K562 (cell line): Measurements from ENCODE around the gene SERTAD3. TPM values are rescaled to one million over a fixed set of nuclear protein-coding genes. Genes with fewer than 3 reads are reported as not detected.

Source experiments
- ARNT ChIP-seq, 2 experiments: fragments of 450-650 bp; IDR thresholded peaks; 2 replicates each; pipeline ENCODE4 v1.6.1; 2016; ENCODE audit warnings: mild to moderate bottlenecking in 1 of 2
- BDP1 ChIP-seq: IDR thresholded peaks from 3 replicates; pipeline ENCODE4 v1.6.1; 2011; ENCODE audit not compliant: insufficient read length, insufficient read depth
- CHD7 ChIP-seq: fragments of 200-600 bp; sonication (generic); IDR thresholded peaks from one replicate; pipeline ENCODE4 v1.6.1; 2012; ENCODE audit warnings: mild to moderate bottlenecking, low read depth, low read length, inconsistent platforms
- GATA2 ChIP-seq: sonication (generic); formaldehyde crosslinking; IDR thresholded peaks from 2 replicates; pipeline ENCODE4 v1.4.0; 2020; ENCODE audit warnings: mild to moderate bottlenecking, missing genetic modification reagents
- HMGXB4 ChIP-seq: sonication (generic); formaldehyde crosslinking; IDR thresholded peaks from 2 replicates; pipeline ENCODE4 v1.8.1; 2023; ENCODE audit warnings: mild to moderate bottlenecking, missing genetic modification reagents
- MCM5 ChIP-seq: fragments of 450-650 bp; IDR thresholded peaks from 2 replicates; pipeline ENCODE4 v1.6.1; 2016; ENCODE audit warnings: low read depth
- RFX5 ChIP-seq: IDR thresholded peaks from 2 replicates; pipeline ENCODE4 v1.6.1; 2011; ENCODE audit warnings: low read depth, mild to moderate bottlenecking, improper control_type of control experiment, low read length
- ZNF75A ChIP-seq: fragments of 450-650 bp; formaldehyde crosslinking; IDR thresholded peaks from 2 replicates; pipeline ENCODE4 v1.4.0; 2020; ENCODE audit warnings: mild to moderate bottlenecking
- polyA plus RNA-seq, 8 experiments: library from polyadenylated mRNA; depleted of rRNA in 4 of 8; stranded (reverse) in 5 of 8; unstranded in 3 of 8; fragments of >200 nt; fragmentation: Nextera tagmentation in 2 of 8; fragmentation: Illumina TruSeq in 1 of 8; extraction: Ambion mirVana in 2 of 8; extraction: Trizol in 1 of 8; gene quantifications; 2 replicates each; pipeline versions ENCODE4 v1.2.1 to v1.2.3, GENCODE V29; 2011 to 2014; ENCODE audit warnings: inconsistent platforms in 1 of 8, missing spikeins in 1 of 8
- total RNA-seq, 7 experiments: library from RNA; depleted of rRNA in 6 of 7; stranded (reverse); fragments of >200 nt in 6 of 7; fragmentation: Illumina TruSeq in 2 of 7; extraction: Trizol in 2 of 7; gene quantifications; 2 replicates each; pipeline versions ENCODE4 v1.2.1 to v1.2.3, GENCODE V29; 2011 to 2021; ENCODE audit warnings: low replicate concordance in 1 of 7
- TF ChIP-seq, protein P1 (sequence below): fragments of 250-450 bp; sonication (Bioruptor Pico); IDR thresholded peaks from 2 replicates; pipeline ENCODE4 v1.8.0; 2022; ENCODE audit warnings: moderate library complexity, mild to moderate bottlenecking, inconsistent platforms
- TF ChIP-seq, protein P2 (sequence below): fragments of 200-800 bp; sonication (Bioruptor generic); IDR thresholded peaks from 2 replicates; pipeline ENCODE4 v1.6.1; 2017; ENCODE audit warnings: missing genetic modification characterization, missing compliant biosample characterization

SERTAD3 gene
- total and polyA plus RNA-seq, 9 of the 15 experiments (the other 6 are each of a cell fraction or from before 2014, with no cell fraction given) = 5.4 to 28.9 (median 17.5) TPM

DNA sequence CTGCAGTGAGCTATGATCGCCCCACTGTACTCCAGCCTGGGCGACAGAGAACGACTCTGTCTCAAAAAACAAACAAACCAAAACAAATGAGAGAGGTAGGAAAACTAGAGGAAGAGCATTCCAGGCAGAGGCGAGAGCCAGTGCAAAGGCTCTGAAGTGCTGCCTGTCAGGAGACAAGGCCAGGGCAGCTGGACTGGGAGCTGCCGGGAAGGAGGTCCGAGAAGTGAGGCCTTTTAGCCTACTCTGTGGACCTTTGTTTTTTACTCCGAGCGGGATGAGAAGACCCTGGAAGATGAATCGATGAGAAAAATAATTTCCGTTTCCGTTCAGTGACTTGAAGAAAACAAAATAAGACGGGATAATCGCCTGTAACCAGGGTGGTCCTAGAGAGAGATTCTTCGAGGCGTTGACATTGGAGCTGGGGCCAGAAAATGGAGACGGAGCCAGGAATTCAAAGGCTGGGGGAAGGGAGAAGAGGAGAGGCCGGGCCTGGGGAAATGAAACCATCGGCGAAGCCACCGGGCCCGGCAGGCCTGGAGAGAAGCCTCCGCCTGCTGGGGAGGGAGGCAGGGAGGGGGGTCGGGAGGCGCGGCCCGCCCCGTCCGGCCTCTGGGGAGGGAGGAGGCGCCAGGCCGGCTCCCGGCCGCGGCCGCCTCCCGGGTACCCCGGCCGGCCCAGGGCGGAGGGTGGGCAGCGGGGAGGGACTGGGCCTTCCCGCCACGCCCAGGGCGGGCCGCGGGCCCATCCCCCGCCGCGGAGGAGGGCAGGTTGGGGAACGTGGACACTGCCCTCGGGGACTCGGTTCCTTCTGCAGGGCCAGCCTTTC is 10.5 kb downstream of the SERTAD3 start (continued):
- no peak for TF ChIP-seq CHD7
- TF ChIP-seq ARNT (IDR thresholded peaks at IDR 0.05) = 0 out of 4 replicates have a peak, but pooled peaks of 1 of the 2 experiments have one; percentile 31
- TF ChIP-seq RFX5 = no peak
- no peak for TF ChIP-seq MCM5
- TF ChIP-seq HMGXB4 (CRISPR knock-in tag) = no peak
- TF ChIP-seq, protein P1, sequence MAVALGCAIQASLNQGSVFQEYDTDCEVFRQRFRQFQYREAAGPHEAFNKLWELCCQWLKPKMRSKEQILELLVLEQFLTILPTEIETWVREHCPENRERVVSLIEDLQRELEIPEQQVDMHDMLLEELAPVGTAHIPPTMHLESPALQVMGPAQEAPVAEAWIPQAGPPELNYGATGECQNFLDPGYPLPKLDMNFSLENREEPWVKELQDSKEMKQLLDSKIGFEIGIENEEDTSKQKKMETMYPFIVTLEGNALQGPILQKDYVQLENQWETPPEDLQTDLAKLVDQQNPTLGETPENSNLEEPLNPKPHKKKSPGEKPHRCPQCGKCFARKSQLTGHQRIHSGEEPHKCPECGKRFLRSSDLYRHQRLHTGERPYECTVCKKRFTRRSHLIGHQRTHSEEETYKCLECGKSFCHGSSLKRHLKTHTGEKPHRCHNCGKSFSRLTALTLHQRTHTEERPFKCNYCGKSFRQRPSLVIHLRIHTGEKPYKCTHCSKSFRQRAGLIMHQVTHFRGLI (CRISPR knock-in tag) = no peak
- TF ChIP-seq, protein P2, sequence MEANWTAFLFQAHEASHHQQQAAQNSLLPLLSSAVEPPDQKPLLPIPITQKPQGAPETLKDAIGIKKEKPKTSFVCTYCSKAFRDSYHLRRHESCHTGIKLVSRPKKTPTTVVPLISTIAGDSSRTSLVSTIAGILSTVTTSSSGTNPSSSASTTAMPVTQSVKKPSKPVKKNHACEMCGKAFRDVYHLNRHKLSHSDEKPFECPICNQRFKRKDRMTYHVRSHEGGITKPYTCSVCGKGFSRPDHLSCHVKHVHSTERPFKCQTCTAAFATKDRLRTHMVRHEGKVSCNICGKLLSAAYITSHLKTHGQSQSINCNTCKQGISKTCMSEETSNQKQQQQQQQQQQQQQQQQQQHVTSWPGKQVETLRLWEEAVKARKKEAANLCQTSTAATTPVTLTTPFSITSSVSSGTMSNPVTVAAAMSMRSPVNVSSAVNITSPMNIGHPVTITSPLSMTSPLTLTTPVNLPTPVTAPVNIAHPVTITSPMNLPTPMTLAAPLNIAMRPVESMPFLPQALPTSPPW (CRISPR knock-in tag) = peak; percentile 98
- TF ChIP-seq ZNF75A (CRISPR knock-in tag) = no peak
- TF ChIP-seq GATA2 = no peak
- no peak for TF ChIP-seq BDP1
